Activated B cell treated with CpG ODN at 0.5 μM for 24 hours (primary cell): ENCODE data around the gene TCEA2. TPM values are rescaled to one million over a fixed set of nuclear protein-coding genes. Genes with fewer than 3 reads are reported as not detected.

Source experiments
- ATAC-seq: fragments of 200-7000 bp; cut with Tn5 transposase; one replicate; pipeline ENCODE4 v1.10.0; 2021; ENCODE audit warnings: low read depth, mild to moderate bottlenecking, moderate library complexity
- CTCF ChIA-PET: fragments of 350-600 bp; sonication (Branson Sonifier 250); formaldehyde crosslinking; loops from one replicate; lab custom pipeline; 2021; ENCODE audit warnings: antibody characterized with exemption; lab: Charles Lee
- POLR2A ChIA-PET: fragments of 350-600 bp; sonication (Branson Sonifier 250); formaldehyde crosslinking; loops from one replicate; lab custom pipeline; 2021; ENCODE audit warnings: antibody characterized with exemption; lab: Charles Lee
- DNase-seq: peaks from one replicate; pipeline ENCODE4 v3.0.0; 2022
- H3K27ac Mint-ChIP-seq: one replicate; pipeline ENCODE4 v1.8.0; 2020; ENCODE audit warnings: mixed read lengths
- H3K27me3 Mint-ChIP-seq: one replicate; pipeline ENCODE4 v1.8.0; 2021; ENCODE audit warnings: mixed read lengths
- H3K36me3 Mint-ChIP-seq: one replicate; pipeline ENCODE4 v1.8.0; 2021; ENCODE audit warnings: low read depth, mixed read lengths
- H3K4me1 Mint-ChIP-seq: one replicate; pipeline ENCODE4 v1.8.0; 2021; ENCODE audit warnings: mixed read lengths
- H3K4me3 Mint-ChIP-seq: one replicate; pipeline ENCODE4 v1.8.0; 2020; ENCODE audit warnings: mild to moderate bottlenecking, mixed read lengths
- H3K9me3 Mint-ChIP-seq: one replicate; pipeline ENCODE4 v1.8.0; 2020; ENCODE audit warnings: mixed read lengths
- CTCF ChIP-seq: fragments of 200-600 bp; IDR thresholded peaks from one replicate; pipeline ENCODE4 v1.8.0; 2022; ENCODE audit warnings: antibody characterized with exemption, mild to moderate bottlenecking
- intact Hi-C: fragments of 100-400 bp; cut with micrococcal nuclease; formaldehyde crosslinking; loops from one replicate; pipeline ENCODE4 v1.15.1; 2024
- total RNA-seq: library from RNA; stranded (reverse); gene quantifications from 2 replicates; pipeline ENCODE4 v1.2.3, GENCODE V29; 2022

Gene TCEA2
- total RNA-seq, 1 donor from 2014 or later, result 20.3 TPM

GRCh38 chr20:64109831-64110391 is 46.9 kb downstream of the TCEA2 start:
- POLR2A ChIA-PET, result no interaction called here
- no peak for TF ChIP-seq CTCF
- ATAC-seq, result no peak
- Mint-ChIP-seq H3K27ac (no peak overlapping the region), H3K4me1 (peaks cover 34% of the 10 kb centered on the region), H3K36me3 (no peaks in the 10 kb centered on the region), H3K4me3 (no peak overlapping the region), H3K27me3 (no peaks in the 10 kb centered on the region), H3K9me3 (no peaks in the 10 kb centered on the region)
- no peak for DNase-seq
- intact Hi-C loops, result loop anchor here (10.0 kb wide), 1 partner anchor 245 kb away; the partner anchor contains the start of genes ABHD16B and TPD52L2
- CTCF ChIA-PET, result no interaction called here

- ATAC-seq (no peak), DNase-seq (no peak)
- POLR2A ChIA-PET, result no interaction called here
- Mint-ChIP-seq H3K4me1 (peaks cover 34% of the 10 kb centered on the region), H3K9me3 (no peaks in the 10 kb centered on the region), H3K27me3 (no peaks in the 10 kb centered on the region), H3K36me3 (no peaks in the 10 kb centered on the region), H3K4me3 (no peak overlapping the region), H3K27ac (no peak overlapping the region)
- CTCF ChIA-PET, result interaction anchor here (1.0 kb wide), 1 partner anchor 9 kb away, joined by 3 read pairs; no protein-coding TSS in a partner anchor
- intact Hi-C loops, result no loop called here
- no peak for TF ChIP-seq CTCF
Observed at GRCh38 chr20:64110411-64111068, 47.5 kb downstream of the TCEA2 start.

GRCh38 chr20:64111841-64112641 is 49.0 kb downstream of the TCEA2 start:
- no peak overlapping the region for H3K4me3 Mint-ChIP-seq
- ChIA-PET CTCF (interaction anchor here (0.7 to 1.4 kb wide), 3 partner anchors 8 to 42 kb away, joined by 3 to 6 read pairs (median 3); no protein-coding TSS in a partner anchor), POLR2A (no interaction called here)
- no peak overlapping the region for H3K27ac Mint-ChIP-seq
- H3K36me3 Mint-ChIP-seq, result no peaks in the 10 kb centered on the region
- no peak for TF ChIP-seq CTCF
- intact Hi-C loops, result no loop called here
- ATAC-seq (no peak), DNase-seq (peak; percentile 13)
- no peaks in the 10 kb centered on the region for H3K9me3 Mint-ChIP-seq
- H3K27me3 Mint-ChIP-seq, result no peaks in the 10 kb centered on the region
- peaks cover 31% of the 10 kb centered on the region for H3K4me1 Mint-ChIP-seq

GRCh38 chr20:64112691-64113443 is 49.9 kb downstream of the TCEA2 start:
- H3K9me3 Mint-ChIP-seq, result no peaks in the 10 kb centered on the region
- H3K27me3 Mint-ChIP-seq, result no peaks in the 10 kb centered on the region
- peaks cover 23% of the 10 kb centered on the region for H3K4me1 Mint-ChIP-seq
- no peak for TF ChIP-seq CTCF
- ATAC-seq (no peak), DNase-seq (no peak)
- POLR2A ChIA-PET, result no interaction called here
- H3K27ac Mint-ChIP-seq, result no peak overlapping the region
- CTCF ChIA-PET, result no interaction called here
- H3K36me3 Mint-ChIP-seq, result no peaks in the 10 kb centered on the region
- H3K4me3 Mint-ChIP-seq, result no peak overlapping the region
- intact Hi-C loops, result no loop called here
